ENCODE results near the gene DUOX2.
A peak's percentile ranks its signal among the peaks of the same experiment; 100 is the strongest.
"Not testable (repeated sequence)": the region's sequence is repeated elsewhere in the genome, so short reads cannot be mapped to it uniquely, and the experiment has no call there.

Gene DUOX2

DNA sequence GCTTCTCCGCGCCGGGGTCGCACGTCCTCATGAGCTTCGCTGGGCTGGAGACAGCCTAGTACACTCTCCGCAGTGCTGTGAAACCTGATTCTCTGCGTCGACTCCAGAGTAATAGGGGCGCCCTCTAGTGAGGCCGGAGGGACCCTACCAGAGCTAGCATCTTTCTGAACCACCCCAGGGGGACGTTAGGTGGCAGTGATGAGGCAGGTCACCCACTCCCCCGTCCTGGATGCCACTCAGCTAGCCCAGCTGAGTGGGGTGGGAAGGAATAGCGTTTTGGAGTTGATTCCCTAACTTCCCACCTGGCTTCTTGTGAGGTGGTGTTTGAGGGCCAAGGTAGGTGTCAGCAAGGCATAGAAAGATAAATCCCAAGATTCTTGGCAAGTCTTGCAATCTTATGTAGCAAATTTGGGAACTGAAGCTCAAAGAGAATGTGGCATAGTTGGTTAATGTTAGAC, 4.2 kb upstream of the DUOX2 start:
- peak; percentile 81 for DNase-seq

GRCh38 chr15:45117308-45118130, 3.5 kb upstream of the DUOX2 start:
- DNase-seq: no peak

DNA sequence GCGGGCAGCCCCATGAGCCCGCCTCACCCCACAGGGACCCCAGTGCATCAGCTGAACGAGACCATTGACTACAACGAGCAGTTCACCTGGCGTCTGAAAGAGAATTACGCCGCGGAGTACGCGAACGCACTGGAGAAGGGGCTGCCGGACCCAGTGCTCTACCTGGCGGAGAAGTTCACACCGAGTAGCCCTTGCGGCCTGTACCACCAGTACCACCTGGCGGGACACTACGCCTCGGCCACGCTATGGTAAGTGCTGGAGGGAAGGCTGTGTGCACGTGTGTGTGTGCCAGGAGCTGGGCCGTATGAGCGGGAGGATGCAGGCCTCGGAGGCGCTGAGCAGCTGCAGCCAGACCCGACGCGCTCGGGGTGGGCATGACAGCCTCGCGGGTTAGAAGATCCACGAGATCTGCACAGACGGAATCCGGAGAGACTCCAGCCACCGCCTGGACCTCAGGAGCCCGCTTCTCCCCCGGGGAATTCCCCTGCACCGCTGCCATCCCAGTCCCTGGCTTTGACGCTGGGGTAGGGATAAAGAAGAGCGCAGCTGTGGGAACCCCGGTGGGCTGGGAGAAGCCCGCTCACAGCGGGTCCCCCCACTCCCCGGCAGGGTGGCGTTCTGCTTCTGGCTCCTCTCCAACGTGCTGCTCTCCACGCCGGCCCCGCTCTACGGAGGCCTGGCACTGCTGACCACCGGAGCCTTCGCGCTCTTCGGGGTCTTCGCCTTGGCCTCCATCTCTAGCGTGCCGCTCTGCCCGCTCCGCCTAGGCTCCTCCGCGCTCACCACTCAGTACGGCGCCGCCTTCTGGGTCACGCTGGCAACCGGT, 2.7 kb upstream of the DUOX2 start:
- DNase-seq: no peak

GRCh38 chr15:45116006-45116481, 2.1 kb upstream of the DUOX2 start:
- no peak for DNase-seq

GRCh38 chr15:45115312-45115820, 1.4 kb upstream of the DUOX2 start:
- DNase-seq: no peak

GRCh38 chr15:45114751-45115085, 746 bp upstream of the DUOX2 start:
- no peak for DNase-seq

GRCh38 chr15:45113380-45113990, 487 bp downstream of the DUOX2 start:
- DNase-seq: no peak

- DNase-seq: no peak
These were observed 1.2 kb downstream of the DUOX2 start for GRCh38 chr15:45112591-45113379.

DNA sequence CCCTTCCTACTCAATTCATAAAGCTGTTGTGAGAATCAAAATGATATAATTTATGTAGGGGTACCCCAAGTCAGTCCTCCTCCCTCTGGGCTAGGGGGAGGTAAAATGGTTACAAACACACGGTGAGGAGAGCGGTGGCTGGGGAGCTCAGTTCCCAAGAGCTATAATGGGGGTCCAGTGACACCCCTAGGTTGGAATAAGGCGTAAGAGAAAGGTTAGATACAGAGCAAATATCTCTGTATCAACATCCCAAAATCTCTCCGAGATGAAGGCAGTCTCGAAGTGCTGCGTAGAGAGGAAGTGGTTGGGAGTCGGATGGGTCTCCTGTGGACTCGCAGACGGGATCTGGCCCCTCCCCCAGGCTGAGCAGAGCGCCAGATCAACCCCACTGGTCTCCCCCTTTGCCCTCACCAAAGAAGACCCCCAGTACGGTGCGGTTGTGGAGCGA, 1.8 kb downstream of the DUOX2 start:
- no peak for DNase-seq

- DNase-seq: no peak
These were observed 2.4 kb downstream of the DUOX2 start for GRCh38 chr15:45111390-45112142.

- DNase-seq: no peak
These were observed 3.6 kb downstream of the DUOX2 start for GRCh38 chr15:45110256-45110820.

DNA sequence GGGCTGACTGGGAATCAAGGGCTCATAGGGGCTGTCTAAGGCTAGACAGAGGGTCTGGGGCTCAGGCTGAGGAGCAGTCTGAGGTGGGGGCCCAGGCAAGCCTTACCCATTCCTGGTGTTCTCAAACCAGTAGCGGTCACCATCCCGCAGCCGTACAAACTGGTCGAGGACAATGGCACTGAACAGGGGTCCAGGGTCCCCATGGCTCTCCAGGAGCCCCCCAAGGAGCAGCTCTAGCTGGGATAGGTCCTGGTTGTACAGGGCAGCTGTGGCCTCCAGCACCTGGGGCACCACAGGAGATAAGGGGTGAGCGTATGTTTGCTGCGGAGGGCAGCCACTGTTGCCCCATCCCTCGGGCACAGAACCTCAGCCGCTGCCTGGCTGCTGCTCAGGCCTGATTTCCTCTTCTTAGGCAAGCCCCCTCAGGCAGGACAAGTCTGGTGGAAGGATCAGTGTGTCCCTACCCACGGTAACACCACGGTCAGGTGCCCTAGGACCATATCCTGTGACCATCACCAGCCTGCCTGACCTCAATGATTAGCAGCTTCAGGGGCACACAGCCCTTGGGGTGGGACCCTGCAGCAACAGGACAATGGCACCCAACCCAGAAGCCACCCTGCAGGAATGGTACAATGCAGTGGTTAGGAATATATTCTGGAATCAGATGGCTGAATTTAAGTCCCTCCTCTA, 5.9 kb downstream of the DUOX2 start:
- DNase-seq: no peak

GRCh38 chr15:45106002-45106790, 7.8 kb downstream of the DUOX2 start:
- DNase-seq: no peak

DNA sequence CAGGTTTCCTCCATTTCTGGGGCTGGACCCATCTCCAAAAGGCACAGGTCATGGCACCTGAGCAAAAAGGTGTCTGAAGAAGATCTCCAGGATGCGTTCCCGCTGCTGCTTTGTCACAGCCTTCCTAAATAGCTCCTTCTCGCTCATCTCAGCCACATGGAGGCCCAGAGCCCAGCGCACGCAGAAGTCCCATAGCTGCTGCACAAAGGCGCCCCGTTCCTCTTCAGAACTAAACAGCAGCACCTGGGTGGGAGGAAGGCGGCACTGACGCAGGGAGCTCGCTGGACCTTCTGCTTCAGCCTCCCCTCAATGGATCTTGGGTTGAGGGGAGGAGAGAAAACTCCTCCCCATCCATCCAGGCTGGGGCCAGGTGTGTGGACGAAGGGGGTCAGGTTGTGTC, 8.4 kb downstream of the DUOX2 start:
- no peak for DNase-seq

DNA sequence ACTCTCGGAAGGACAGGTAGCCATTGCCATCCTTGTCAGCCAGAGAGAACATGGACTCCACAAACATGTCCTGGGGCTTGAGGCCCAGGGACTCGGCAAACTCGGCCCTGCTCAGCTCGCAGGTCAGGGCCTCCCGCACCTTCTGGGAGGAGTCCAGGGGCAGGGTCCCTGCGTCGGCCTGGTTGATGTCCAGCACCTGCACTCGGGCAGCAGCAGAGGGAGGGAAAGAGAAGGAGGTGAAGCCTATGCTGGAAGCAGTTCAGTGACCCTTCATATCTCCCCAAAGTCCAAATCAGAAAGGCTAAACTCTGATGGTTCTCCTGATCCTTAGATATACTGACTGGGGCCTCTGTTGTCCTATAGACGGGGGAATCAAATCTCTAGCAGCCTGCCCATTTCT, 9.8 kb downstream of the DUOX2 start:
- not testable (repeated sequence) for DNase-seq

DNA sequence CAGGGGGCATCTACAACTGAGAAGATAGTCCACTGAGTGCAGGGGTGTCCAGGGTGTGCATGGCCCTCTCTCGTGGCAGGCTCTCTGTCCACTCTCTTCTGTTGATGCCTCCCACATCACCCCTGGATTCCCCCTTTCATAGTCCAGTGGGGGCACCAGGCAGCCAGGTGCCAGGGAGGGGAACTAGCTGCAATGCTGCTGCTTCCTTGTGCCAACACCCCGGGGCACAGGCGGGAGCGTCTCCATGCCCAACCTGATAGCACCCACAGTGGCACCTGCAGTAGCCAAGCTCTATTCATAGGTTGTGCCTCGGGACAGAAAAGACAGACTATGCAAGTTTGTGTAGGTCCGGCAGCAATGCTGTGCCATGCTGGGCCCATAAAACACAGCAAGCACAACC, 11.7 kb downstream of the DUOX2 start:
- no peak for DNase-seq

- no peak for DNase-seq
These were observed 12.2 kb downstream of the DUOX2 start for GRCh38 chr15:45101749-45102148.

- no peak for DNase-seq
These were observed 12.9 kb downstream of the DUOX2 start for GRCh38 chr15:45100884-45101625.

DNA sequence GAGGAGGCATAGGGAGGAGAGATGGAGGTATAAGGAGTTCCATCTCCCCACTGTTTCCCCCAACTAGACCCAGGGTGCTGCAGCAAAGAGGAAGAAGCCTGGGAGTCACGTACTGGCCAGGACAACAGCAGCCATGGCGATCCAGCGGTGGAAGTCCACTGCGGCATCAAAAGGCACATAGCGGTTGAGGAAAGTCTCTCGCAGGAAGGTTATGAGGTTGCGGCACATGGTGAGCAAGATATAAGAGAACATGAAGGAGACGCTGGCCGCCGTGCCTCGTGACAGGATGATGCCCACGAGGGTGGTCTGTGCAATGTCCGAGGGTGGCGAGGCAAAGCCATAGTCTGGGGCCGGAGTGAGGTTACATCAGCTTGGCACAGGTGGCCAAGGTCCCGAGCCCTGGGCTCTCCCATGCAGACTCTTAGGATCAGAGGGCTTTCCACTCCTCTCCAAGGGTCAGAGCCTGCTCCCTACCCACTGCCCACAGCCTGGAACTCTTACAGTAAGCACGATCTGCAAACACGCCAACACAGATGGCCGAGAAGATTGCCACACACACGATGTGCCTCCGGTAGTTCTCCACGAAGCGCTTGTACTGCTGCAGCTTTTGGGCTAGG, 14.3 kb downstream of the DUOX2 start:
- no peak for DNase-seq

Measured in activated T-cell treated with anti-CD3 and anti-CD28 coated beads, Interleukin-2, amount 50 U/mL, for 1 hour (primary cell).